Stomach (tissue), 4 donors: ENCODE results near the gene KRTAP5-4.

Experiments
- CTCF ChIP-seq, 7 experiments: fragments of 450-650 bp in 4 of 7; fragments of 200-600 bp in 3 of 7; sonication (generic) in 3 of 7; IDR thresholded peaks; one replicate each; pipeline ENCODE4 v1.5.1; 2016 to 2019; ENCODE audit warnings: antibody characterized with exemption in 7 of 7, control low read depth in 2 of 7, mild to moderate bottlenecking in 1 of 7
- EP300 ChIP-seq: sonication (generic); formaldehyde crosslinking; IDR thresholded peaks from one replicate; pipeline ENCODE4 v1.6.1; 2017; ENCODE audit warnings: antibody characterized with exemption

- no peak for TF ChIP-seq EP300
- no peak for TF ChIP-seq CTCF (IDR thresholded peaks at IDR 0.05)
Observed at GRCh38 chr11:1637628-1638027, 15.7 kb upstream of the KRTAP5-4 start.
